Left forelimb (tissue), 1 donor: Measurements from ENCODE around the gene STK32A.

Experiments used
- DNase-seq: peaks from one replicate; pipeline ENCODE4 v3.0.0-alpha.2; 2018; ENCODE audit warnings: low spot score

STK32A gene

DNA sequence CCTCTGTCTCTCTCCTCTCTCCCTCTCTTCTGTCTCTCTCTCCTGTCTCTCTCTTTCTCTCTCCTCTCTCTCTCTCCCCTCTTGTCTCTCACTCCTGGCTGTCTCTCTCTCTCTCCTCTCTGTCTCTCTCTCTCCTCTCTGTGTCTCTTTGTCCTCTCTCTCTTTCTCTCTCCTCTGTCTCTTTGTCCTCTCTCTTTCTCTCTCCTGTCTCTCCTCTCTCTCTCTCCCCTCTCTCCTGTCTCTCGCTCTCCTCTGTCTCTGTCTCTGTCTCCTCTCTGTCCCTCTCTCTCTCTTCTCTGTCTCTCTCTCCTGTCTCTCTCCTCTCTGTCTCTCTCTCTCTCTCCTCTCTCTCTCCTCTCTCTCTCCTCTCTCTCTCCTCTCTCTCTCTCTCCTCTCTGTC lies 25.0 kb downstream of the STK32A start:
- DNase-seq = no peak

DNA sequence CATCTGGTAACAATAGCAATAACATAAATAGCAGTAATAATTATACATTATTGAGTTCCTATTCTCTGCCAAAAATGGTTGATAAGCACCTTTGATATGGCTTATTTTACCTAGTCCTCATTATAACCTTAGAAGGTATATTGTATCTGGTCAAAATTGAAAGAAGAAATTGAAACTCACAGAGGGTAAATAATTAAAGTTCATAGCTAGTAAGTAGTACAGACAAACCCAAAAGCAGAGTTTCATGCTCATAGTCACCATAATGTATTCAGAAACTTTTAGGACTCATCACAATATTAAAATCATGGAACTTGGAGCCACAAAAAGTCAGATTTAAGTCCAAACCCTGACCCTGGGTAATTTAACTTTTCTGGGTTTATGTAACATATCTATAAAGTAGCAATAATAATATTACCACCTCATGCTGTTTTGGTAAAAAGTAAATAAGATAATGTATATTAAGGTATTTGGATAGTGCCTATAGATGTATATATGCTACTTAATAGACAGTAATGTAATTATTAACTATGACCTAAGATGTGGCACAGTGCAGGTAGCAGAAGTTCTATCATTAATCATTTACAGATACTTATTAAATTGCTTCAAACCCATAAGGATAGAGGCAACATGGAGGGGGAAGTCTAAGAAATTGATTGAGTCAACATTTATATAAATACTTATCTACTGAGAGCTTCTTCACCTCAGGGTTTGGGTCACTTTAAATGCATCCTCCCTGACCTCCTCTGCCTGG lies 32.4 kb downstream of the STK32A start:
- no peak for DNase-seq

DNA sequence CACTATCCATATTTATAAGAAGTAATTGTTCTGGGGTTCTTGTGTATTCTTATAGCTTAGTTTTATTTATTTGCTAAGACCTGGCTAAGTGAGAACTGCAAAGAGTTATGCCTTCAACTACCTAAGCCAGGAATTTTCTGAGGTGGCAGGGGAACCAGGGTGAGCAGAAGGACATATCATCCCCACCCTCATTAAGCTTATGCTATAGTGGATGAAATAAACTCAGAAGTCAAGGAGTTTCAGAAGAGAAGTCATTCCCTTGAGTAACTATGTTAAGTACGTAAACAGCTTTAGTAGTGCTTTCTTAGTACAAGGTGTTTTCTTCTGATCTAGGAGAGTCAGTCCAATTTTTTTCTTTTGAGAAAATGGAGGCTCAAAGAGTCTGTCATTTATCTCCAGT lies 41.7 kb downstream of the STK32A start:
- DNase-seq = no peak

DNA sequence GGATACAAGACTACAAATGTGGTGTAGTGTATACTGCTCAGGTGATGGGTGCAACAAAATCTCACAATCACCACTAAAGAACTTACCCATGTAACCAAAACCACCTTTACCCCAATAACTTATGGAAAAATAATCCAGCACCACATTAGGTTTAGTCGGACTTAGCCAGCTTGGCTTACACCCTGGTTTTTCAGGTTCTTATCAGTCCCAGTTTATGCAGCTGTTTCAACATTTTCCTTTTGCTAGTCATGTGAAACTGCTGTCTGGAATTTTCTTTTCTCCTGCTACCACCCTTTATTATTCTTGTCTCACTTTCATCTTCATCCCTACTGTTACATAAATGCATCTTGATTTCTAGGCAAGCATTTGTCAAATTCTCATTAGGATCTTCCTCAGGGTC lies 51.5 kb downstream of the STK32A start:
- DNase-seq = no peak

DNA sequence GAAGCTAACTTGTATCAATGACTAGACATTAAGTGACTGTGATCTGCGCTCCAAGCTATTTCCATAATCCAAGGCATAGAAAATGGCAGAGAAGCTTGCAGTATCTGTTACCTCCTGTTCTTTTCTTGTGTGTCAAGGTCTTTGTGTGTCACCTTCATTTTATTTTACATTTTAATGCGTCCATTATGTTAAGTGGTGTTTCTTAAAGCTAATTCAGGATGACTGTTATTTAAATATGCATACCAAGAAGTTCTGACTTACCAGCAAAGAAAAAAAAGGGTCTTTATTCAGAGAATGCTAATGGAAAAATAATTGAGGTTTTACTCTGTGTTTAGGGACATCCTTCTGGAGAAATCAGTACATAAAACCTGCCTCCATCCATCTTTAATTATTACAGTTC lies 52.3 kb downstream of the STK32A start:
- no peak for DNase-seq

DNA sequence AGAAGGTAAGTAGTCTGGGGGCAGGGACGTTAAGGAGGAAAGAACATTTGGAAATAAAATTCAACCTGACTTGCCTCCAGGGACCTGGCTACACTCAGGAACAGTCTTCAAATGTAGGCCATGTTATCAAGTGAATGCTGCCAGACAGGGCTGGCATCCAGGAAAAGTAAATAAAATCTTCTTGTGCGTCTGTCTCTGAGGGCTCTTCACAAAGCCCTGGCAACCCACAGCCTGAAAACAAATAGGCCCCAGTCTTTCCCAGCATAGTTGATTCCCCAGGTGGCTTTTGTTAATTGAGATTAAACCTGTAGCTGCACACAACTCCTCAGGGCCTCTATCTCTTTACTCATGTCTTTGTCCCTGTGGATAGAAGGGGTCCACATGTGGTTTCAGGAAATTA lies 55.4 kb downstream of the STK32A start:
- no peak for DNase-seq

DNA sequence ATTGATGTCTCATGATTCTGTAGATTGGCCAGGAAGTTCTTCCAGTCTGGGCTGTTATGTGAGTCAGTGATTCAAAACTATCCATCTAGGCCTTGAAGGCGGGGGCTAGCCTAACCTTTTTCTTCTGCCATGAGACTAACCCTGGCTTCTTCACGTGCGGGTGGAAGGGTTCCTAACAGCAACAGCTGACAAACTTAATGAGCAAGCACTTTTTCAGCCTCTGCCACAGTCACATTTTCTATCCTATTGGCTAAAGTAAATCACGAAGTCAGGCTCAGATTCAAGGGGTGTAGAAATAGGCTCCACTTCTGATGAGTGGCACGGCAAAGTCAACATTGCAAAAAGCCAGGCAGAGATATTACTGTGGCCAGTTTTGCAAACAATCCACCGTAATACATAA lies 68.4 kb downstream of the STK32A start:
- DNase-seq = no peak

DNA sequence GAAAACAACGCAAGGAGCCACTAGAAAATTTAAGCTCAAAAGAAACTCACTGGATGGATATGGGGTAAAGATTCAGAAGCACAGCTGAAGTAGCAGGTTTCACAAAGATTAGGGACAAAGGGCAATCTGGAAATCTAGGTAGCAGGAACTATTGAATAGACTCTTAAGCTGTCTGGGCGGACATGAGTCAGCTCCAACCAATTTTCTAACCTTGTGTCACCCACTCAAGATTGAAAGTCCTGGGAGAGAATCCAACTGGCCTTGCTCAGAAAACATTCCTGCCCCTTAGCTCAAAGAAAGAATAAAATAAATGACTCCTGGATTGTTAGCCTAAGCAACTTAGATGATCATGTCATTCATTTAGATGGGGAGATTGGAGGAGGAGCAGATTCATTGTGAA lies 69.2 kb downstream of the STK32A start:
- DNase-seq = no peak

DNA sequence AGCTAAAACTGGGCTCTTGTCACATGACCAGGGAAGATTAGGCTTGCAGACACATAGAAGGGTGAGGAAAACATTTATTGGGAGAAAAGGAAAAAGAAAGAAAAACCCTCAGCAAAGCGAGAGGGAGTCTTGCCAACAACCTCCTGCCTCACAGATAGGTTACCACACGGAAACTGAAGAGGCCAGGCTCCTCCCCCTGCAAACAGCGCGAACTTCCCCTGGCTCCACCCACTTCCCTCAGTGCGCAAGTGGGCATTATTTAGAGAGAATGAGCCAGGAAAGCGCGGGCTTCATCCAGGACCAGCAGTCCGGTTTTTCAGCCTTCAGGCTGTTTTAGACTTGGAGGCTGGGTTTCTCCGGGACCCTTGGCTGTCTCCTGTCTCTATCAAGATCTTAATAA lies 70.3 kb downstream of the STK32A start:
- DNase-seq = no peak

DNA sequence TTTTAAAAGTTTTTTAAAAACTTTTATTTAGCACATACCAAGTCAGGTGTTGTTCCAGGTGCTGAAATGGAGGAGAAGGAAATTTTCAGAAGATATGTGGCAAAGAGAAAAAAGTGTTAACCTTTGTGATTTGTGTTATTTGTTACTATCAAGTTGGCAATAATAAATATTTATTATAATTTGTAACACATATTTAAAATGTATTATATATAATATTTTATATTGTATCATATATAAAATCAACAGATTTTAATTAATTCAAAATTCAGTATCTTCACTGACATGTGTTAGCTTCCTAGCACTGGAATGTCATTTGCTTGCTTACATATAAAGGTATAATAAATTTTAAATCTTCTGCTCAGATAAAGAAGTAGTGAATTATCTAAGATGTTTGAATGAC lies 71.5 kb downstream of the STK32A start:
- DNase-seq = no peak

DNA sequence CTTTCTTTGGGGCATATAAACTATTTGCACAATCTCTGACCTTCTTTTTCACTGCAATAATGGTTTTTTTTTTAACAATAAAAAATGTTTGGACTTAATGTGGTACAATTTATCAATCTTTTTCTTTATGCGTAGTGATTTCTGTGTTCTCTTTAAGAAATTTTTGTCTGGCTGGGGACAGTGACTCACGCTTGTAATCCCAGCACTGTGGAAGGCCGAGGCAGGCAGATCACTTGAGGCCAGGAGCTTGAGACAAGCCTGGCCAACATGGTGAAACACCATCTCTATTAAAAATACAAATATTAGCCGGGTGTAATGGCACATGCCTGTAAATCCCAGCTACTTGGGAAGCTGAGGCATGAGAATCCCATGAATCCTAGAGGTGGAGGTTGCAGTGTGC lies 72.3 kb downstream of the STK32A start:
- DNase-seq = no peak

DNA sequence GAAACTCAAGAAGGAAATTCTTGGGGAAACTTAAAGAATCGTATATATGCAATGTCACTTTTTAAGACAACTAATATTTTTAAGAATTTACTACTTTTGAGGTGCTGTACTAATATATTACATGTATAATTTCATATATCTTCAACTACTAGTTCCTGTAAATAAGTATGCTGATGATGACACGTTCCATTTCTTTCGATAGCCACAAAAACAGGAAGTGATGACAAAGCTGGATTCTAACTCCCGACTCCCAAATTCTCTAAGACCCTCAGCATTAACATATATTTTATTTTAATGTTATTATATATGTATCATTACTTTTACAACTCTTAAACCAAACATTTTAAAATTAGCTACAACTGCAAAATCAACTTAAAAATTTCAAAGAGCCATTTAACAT lies 74.8 kb downstream of the STK32A start:
- no peak for DNase-seq

DNA sequence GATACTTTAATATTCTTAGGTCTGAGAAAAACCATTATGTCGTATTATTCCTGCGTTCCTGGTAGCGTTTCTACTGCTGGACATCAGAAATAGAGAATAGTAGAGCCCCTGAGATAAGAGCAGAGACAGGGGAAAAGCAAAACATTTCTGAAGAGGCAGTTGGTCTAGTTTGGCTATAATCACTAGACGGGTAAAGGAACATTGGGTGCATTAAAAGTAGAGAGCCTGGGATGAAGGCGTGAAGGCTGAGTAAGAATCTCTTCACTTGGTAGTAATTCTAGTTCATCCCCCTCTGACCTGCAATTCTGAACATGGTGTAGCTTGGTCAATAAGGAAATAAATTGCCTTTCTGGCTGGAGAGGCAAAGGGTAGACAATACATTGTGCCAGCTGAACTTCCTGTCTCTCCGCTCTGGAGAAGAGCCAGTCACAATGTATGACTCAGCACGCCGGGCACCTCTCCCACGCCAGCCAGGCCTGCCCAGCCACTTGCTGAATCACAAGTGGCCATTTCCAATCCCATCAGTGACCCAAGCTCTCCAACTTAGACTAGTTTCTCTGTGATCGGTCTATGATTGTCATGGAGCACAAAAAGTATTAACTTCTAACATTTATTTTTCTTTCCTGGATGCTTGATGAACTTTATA lies 75.4 kb downstream of the STK32A start:
- no peak for DNase-seq

DNA sequence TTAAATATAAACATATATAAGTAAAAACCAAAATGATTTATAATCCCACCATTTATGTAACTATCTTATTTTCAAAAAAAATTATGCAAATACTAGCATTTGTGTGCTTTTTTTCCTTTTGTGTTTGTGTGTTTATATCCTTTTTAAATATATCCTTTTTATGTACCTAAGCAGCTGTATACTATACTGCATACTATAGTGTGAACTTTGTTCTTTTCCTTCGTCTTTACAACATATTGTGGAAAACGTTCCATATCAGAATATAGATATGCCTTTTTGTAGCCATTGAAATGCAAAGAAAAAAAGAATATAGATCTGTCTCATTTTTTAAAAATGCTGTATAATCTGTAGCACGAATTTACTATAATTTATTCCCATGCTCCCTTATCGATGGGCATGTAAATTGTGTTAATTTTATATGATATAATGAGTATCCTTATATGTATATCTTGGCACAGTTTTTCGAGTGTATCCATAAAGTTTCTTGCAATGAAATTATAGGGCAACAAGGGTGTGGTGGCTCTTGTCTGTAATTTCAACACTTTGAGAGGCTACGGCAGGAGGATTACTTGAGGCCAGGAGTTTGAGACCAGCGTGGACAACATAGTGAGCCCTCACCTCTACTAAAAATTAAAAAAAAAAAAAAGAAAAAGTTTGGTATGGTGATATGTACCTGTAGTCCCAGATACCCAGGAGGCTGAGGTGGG lies 83.3 kb downstream of the STK32A start:
- DNase-seq = no peak

DNA sequence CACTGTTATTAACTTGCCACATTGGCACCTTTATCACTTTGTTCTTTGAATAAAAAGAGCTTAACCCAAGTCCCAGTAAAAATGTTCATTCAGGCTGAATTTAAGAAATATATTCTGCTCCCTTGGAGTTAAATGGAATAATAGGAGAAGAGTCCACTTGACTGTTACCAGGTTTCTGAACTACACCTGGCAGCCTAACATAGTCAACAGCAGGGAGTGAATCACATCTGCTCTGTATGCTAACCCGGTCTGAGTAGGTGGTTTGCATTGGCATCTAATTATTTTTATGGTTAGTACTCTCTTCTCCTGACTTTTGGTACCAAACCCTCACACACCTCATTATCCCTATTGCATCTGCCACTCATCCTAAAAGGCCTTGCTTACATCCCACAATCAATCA lies 86.7 kb downstream of the STK32A start:
- DNase-seq = no peak

DNA sequence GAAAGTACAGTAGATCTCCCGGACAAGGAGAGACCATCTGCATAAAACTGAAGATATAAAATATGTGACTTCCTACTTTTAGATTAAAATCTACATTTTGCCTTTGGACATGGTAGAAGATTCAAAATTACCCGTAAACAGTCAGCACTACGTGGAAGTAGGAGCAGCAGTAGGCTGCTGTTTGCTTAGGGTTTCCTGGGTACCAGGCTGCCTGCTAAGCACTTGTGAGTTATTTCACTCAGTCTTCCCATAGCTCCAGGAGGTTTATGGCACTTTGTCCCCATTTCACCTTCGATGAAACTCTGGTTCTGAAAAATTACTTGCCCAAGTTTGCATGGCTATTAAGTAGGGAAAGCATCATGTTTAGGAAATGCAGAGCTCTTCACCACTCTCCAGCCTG lies 92.6 kb downstream of the STK32A start:
- no peak for DNase-seq

DNA sequence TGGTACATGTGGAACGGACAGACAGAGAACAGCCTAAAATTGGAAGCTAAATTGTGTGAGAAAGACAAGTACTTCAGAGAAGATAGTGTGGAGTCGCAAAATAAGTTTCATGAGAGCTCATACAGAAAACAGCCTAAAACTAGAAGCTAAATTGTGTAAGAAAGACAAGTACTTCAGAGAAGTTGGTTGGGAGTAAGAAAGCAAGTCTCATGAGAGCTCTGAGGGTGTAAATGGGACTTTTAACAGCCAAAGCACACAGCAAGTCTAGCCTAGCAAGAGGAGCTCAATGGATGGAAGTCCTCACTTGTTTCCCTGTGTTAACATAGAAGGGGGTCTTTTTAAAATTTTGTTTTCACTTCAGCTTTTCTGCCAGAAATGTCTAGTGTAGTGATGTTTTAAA lies 93.1 kb downstream of the STK32A start:
- no peak for DNase-seq

DNA sequence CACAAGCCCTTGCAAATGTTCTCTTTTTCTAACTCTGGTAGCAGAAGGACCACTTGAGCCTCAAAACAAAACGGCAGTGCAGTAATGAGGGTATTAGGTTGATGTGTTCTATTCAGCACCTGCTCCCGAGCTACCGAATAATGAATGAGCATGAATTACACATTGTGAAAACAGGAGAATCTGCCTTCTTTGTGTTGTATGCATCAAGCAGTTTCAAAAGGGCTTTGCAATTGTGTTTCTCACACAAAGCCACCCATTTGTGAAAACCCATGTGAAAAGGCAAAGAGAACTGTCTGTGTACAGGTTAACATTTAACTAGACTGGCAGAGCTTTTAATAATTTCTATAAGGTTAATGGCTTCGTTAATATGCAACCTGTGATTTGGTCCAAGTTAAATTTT lies 97.8 kb downstream of the STK32A start:
- DNase-seq = no peak

DNA sequence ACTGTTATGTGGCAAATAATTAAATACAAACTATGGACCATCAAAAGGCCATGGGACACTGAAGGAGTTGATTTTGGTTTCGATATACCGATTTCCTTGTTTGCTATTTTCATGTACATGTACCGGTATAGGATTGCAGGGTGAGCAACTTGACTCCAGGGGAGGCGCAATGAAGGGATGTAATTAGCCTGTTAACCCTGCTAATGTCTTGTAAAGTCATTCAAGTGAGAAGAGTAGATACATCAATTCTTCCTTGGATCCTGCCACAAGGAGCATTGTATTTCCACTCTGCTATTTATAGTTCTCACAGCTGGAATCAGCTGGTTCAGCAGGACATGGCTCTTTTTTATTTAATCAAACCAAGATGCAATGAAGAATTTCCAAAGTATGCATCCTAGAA lies 102.0 kb downstream of the STK32A start:
- DNase-seq = no peak

DNA sequence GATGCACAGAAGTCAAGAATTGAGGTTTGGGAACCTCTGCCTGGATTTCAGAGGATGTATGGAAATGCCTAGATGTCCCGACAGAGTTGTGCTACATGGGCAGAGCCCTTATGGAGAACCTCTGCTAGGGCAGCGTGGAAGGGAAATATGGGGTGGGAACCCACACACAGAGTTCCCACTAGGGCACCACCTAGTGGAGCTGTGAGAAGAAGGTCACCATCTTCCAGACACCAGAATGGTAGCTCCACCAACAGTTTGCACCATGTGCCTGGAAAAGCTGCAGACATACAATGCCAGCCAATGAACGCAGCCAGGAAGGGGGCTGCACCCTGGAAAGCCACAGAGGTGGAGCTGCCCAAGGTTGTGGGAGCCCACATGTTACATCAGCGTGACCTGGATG lies 104.5 kb downstream of the STK32A start:
- DNase-seq = no peak

DNA sequence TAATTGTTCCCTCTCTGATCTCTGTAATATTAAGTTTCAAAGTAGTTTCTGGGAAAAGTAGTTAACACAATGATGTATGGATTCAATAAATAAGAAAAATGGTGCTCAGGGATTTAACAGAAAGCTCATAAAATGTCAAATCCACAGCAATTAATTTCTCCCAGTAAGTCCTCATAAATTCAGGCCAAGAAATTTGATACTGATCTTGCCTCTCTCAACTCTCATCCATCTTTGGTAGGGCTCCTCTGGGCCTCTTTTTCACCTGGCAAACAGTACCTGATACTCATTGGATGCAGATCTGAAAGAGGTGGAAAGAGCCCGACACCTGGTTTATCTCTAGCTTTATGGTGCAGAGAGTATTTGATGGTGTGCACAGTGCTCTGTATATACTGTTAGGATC lies 106.1 kb downstream of the STK32A start:
- no peak for DNase-seq

DNA sequence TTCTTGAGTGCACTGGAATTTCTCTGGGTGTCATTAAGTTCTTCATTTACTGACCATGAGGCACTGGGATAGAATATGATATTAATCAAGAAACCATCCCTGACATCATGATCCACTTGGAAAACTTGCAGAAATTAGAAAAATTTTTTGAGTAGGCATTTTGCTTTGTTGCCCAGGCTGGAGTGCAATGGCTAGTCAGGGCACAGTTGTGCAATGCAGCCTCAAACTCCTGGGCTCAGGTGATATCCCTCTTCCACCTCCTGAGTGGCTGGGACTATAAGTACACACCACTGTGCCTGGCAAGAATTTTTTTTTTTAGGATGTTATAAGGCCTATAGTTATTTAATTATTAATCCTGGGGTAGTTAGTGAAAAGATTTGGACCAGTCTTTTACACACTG lies 106.5 kb downstream of the STK32A start:
- no peak for DNase-seq

DNA sequence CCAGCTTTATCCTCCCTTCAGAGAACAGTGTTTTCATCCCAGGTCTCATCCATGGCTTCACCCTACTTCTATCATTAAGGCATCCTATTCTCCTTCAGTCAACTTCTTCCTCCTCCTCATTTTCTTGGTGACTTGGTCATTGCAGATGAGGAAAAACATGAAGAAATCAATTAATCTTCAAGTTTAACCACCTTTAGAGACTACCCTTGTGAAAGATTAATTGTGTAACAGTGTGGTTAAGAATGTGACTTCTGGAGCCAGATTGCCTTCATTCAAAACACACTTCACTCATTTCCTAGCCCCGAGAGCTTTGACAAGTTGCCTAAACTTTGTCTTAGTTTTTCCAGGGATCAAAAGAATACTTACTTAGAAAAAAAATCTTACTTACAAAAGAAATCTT lies 110.0 kb downstream of the STK32A start:
- DNase-seq = no peak
